Upper lobe of right lung (tissue), 1 donor: ENCODE measurements around the gene TRIM65. TPM values are rescaled to one million over a fixed set of nuclear protein-coding genes. Genes with fewer than 3 reads are reported as not detected.
"Not testable (repeated sequence)": the region's sequence is repeated elsewhere in the genome, so short reads cannot be mapped to it uniquely, and the experiment has no call there.

Experiments
- ATAC-seq: fragments of 200-7000 bp; cut with Tn5 transposase; one replicate; pipeline ENCODE4 v1.9.1; 2020; ENCODE audit warnings: mild to moderate bottlenecking, moderate library complexity
- DNase-seq: peaks from one replicate; pipeline ENCODE4 v3.0.0-alpha.2; 2020
- H3K27ac ChIP-seq: fragments of 200-600 bp; one replicate; pipeline ENCODE4 v1.8.0; 2022
- H3K27me3 ChIP-seq: fragments of 200-600 bp; one replicate; pipeline ENCODE4 v1.8.0; 2022; ENCODE audit warnings: mild to moderate bottlenecking
- H3K36me3 ChIP-seq: fragments of 200-600 bp; one replicate; pipeline ENCODE4 v1.8.0; 2022
- H3K4me1 ChIP-seq: fragments of 200-600 bp; one replicate; pipeline ENCODE4 v1.8.0; 2022
- H3K4me3 ChIP-seq: fragments of 200-600 bp; one replicate; pipeline ENCODE4 v1.8.0; 2022; ENCODE audit warnings: mild to moderate bottlenecking
- H3K9me3 ChIP-seq: fragments of 200-600 bp; one replicate; pipeline ENCODE4 v1.8.0; 2022
- CTCF ChIP-seq: fragments of 200-600 bp; IDR thresholded peaks from one replicate; pipeline ENCODE4 v1.8.0; 2022; ENCODE audit warnings: antibody characterized with exemption
- intact Hi-C: fragments of 100-400 bp; cut with DNase I; formaldehyde crosslinking; loops from one replicate; pipeline ENCODE4 v1.11.0; 2022
- total RNA-seq: library from RNA; stranded (reverse); fragmentation: NEBNext Ultra II Directional; extraction: Animal tissue kit (Norgen Biotek cat#: 25700); gene quantifications from one replicate; pipeline ENCODE4 v1.2.1, GENCODE V29; 2021
- donor health status: DM: no; HTN: yes; CAD: no; lungs with severe emphysema.

Gene TRIM65
- total RNA-seq, 1 donor from 2014 or later = 28.7 TPM

DNA sequence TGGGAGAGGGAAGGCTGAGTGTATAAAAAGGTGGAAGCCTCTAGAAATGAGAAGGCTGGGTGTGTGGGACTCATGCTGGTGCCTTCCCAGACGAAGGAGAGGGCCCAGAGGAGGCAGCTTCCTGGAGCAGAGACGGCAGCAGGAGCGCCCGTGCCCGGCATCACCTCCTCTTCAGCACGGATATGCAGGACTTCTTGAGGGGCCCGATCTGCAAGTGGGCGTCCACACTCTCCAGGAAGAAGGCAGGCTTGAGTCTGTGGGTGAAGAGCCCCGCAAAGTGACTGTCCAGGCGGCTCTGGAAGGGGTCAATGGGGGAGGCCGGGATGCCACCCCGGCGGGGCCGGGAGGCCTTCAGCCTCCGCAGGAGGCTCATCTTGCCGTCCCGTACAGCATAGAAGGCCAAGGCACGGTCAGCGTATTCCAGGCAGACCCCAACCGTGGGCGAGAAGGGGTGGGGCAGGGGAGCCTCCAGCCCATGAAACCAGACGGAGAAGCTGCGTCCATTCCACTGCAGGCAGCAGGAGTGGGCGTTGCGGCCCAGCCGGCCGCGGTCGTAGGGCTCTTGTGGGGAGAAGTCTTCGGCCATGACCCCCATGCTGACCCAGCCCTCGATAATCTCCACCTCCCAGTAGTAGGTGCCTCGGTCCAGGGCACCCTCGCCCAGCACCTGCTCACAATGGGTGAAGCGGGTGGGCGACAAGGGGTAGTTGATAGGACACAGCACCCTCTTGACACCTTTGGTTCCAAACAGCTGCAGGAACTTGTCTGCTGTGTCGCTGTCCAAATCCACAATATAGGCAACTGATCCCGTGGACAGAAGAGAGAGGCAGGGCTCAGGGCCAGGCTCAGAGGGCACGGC, 22.2 kb downstream of the TRIM65 start:
- H3K27ac ChIP-seq = peak overlapping the region; percentile 91
- DNase-seq (no peak), ATAC-seq (no peak)
- peaks cover 22% of the 10 kb centered on the region for H3K36me3 ChIP-seq
- no peak overlapping the region for H3K4me3 ChIP-seq
- H3K9me3 ChIP-seq = no peaks in the 10 kb centered on the region
- intact Hi-C loops = no loop called here
- H3K4me1 ChIP-seq = peaks cover 54% of the 10 kb centered on the region
- TF ChIP-seq CTCF = no peak
- H3K27me3 ChIP-seq = no peaks in the 10 kb centered on the region

DNA sequence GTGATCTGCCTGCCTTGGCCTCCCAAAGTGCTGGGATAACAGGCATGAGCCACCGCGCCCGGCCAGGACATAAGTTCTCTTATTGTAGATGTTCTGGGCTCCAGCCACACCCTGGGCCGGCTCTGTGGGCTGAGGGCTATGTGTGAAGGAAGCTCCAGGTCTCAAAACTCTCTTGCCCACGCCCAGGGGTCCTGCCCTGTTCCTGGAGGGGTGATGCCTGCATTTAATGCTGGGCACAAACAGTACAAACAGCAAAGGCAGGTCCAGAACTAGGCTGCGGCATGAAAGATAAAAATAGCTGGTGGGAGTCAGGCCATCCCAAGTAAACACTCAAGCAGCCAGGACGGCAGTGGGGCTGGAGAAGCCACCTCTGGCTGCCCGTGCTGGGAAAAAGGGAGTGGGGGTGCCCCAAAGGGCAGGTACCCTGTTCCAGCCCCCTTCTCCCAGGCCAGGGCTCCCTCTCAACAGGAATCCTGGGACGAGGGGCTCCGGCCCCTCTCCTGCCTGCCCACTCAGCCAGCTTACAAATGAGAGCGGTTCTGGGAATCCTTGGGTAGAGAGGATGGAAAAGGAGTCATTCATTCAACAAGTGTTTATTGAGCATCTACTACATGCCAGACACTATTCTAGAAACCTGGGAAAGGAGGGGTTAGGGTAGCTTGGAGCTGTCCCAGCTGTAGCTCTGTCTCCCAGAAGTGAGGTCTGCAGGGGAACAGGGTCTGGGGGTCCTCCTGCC, 23.0 kb downstream of the TRIM65 start:
- no peak for TF ChIP-seq CTCF
- peaks cover 57% of the 10 kb centered on the region for H3K4me1 ChIP-seq
- H3K27me3 ChIP-seq = no peaks in the 10 kb centered on the region
- peaks cover 22% of the 10 kb centered on the region for H3K36me3 ChIP-seq
- DNase-seq (no peak), ATAC-seq (no peak)
- H3K9me3 ChIP-seq = no peaks in the 10 kb centered on the region
- peak overlapping the region; percentile 92 for H3K27ac ChIP-seq
- no peak overlapping the region for H3K4me3 ChIP-seq
- intact Hi-C loops = no loop called here

DNA sequence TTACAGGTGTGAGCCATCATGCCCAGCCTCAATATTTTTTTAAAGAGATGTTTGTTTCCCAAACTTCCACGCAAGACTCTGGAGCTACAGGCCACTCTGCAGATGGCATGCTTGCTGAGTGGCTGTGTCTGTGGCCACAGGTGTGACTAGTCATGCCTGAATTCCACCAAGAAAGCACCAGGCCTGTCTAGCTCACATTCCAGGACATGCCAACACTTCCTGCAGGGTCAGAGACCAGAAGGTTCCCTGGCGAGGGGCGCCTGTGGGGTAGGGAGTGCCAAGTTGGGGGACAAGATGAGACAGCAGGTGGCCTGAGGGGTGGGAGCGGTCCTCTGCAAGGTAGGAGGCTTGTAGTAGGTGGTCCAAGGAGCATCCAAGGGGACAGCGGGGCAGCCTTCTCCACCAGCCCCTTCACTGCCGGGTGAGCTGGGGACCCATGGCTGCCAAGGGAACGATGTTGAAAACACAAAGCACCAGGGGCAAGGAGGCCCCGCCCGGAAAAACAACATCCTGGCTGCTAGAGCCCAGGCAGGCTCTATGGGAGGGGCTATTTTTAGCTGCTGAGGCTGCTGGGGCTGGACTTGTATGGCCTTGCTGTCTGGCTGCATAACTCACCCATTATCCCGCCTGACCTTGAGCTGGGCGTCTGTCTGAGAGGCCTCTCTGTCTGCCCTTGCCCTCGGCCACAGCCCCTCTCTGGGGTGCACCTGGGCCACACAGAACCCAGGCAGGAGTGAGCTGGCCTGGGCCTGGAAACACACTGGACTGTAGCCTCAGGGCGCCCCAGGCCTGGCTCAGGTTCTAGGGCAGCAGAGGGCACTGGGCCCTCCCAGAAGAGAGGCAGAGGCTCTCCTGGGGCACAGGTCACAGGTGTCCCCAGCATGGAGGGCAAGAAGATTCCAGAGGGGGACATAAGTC, 24.1 kb downstream of the TRIM65 start:
- DNase-seq (peak; percentile 72), ATAC-seq (peak; percentile 48)
- TF ChIP-seq CTCF = no peak
- intact Hi-C loops = no loop called here
- Histone ChIP-seq H3K4me1 (peaks cover 57% of the 10 kb centered on the region), H3K9me3 (no peaks in the 10 kb centered on the region), H3K36me3 (peaks cover 22% of the 10 kb centered on the region), H3K27me3 (no peaks in the 10 kb centered on the region), H3K27ac (peak overlapping the region; percentile 92), H3K4me3 (no peak overlapping the region)

DNA sequence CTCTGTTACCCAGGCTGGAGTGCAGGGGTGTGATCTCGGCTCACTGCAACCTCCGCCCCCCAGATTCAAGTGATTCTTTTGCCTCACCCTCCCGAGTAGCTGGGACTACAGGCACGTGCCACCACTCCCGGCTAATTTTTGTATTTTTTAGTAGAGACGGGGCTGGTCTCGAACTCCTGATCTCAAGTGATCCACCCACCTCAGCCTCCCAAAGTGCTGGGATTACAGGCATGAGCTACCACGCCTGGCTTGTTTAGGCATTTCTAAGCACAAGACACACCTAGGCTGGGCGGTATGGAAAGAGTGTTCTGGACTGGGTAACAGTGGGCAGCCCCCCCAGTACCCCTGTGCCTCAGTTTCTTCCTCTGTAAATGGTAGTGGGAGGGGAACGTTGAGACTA, 26.5 kb downstream of the TRIM65 start:
- H3K36me3 ChIP-seq = peaks cover 15% of the 10 kb centered on the region
- peak overlapping the region; percentile 87 for H3K27ac ChIP-seq
- intact Hi-C loops, DNase-seq, H3K9me3 ChIP-seq, H3K27me3 ChIP-seq, ATAC-seq, H3K4me3 ChIP-seq: not testable (repeated sequence)
- peaks cover 39% of the 10 kb centered on the region for H3K4me1 ChIP-seq

DNA sequence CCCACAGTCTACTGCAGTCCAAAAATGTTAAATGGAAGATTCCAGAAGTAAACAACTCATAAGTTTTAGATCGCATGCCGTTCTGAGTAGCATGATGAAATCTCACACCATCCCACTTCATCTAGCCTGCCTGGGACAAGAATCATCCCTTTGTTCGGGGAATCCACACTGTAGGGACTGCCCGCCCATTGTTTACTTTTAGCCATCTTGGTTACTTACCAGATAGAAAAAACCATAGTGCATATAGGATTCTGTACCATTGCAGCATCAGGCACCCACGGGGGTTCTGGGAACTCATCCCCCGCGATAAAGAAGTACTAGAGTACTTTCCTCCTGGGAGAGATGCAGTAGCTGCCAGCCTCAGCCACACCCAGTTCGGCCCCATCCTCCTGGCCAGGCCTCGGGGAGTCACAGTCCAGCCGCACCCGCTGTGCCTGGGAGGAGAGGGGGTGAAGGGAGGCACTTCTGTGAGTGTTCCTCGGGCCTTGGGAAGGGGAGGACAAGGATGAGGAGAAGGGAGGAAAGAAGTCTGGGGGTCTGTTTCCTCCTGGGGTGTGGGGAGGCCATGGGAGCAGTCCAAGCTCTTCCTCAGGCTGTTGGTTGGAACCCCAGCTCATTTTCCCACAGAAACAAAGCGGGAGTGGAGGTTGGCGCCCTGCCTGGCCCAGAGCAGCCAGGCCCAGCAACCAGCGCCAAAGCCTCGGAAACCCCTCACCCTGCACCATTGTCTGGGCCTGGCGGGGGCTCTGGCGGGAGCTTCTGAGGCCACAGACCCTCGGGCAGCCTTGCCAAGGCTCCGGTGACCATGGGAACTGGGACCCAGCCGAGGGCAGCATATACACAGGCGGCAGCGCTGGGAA, 27.2 kb downstream of the TRIM65 start:
- Histone ChIP-seq H3K27me3 (no peaks in the 10 kb centered on the region), H3K36me3 (peaks cover 8% of the 10 kb centered on the region), H3K4me3 (peak overlapping the region; percentile 19), H3K27ac (peak overlapping the region; percentile 87), H3K4me1 (peaks cover 43% of the 10 kb centered on the region), H3K9me3 (no peaks in the 10 kb centered on the region)
- no peak for TF ChIP-seq CTCF
- ATAC-seq (peak; percentile 2), DNase-seq (no peak)
- intact Hi-C loops = no loop called here

DNA sequence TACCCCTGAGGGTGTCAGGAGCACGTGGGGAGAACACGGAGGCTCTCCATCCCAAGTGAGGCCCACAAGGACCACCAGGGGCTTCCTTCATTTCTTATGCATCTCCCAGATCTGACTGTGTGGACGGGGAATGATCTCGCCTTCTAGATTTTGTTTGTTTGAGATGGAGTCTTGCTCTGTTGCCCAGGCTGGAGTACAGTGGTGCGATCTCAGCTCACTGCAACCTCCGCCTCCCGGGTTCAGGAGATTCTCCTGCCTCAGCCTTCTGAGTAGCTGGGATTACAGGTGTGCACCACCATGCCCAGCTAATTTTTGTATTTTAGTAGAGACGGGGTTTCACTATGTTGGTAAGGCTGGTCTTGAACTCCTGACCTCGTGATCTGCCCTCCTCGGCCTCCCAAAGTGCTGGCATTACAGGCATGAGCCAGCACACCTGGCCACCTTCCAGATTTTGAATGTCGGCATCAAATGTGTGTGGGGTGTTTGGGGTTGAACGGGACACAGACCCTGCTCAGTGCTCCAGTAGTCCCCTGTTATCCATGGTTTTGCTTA, 27.9 kb downstream of the TRIM65 start:
- H3K4me3 ChIP-seq, H3K36me3 ChIP-seq, DNase-seq, H3K9me3 ChIP-seq, H3K27me3 ChIP-seq, ATAC-seq, intact Hi-C loops: not testable (repeated sequence)
- Histone ChIP-seq H3K4me1 (peaks cover 44% of the 10 kb centered on the region), H3K27ac (peak overlapping the region; percentile 87)

- H3K4me3 ChIP-seq, H3K36me3 ChIP-seq, H3K27me3 ChIP-seq, DNase-seq, ATAC-seq, H3K9me3 ChIP-seq, intact Hi-C loops: not testable (repeated sequence)
- Histone ChIP-seq H3K27ac (peak overlapping the region; percentile 88), H3K4me1 (peaks cover 28% of the 10 kb centered on the region)
Observed at GRCh38 chr17:75865404-75866188, 31.2 kb downstream of the TRIM65 start.
